Activated CD8-positive, alpha-beta T cell treated with anti-CD3 and anti-CD28 coated beads, Interleukin-2, amount 10 ng/mL, durations not matched to agents 7 days and 5 days (primary cell): ENCODE results near the gene DES. TPM values are rescaled to one million over a fixed set of nuclear protein-coding genes. Genes with fewer than 3 reads are reported as not detected.
A peak's percentile ranks its signal among the peaks of the same experiment; 100 is the strongest.

Experiments
- ATAC-seq: fragments of 150-1000 bp; cut with Tn5 transposase; one replicate; pipeline ENCODE4 v1.10.0; 2021; ENCODE audit warnings: moderate library complexity
- CTCF ChIA-PET: fragments of 350-600 bp; sonication (Branson Sonifier 250); formaldehyde crosslinking; loops from one replicate; lab custom pipeline; 2021; ENCODE audit warnings: antibody characterized with exemption; lab: Charles Lee
- POLR2A ChIA-PET: fragments of 350-600 bp; sonication (Branson Sonifier 250); formaldehyde crosslinking; loops from one replicate; lab custom pipeline; 2021; ENCODE audit warnings: antibody characterized with exemption; lab: Charles Lee
- DNase-seq: peaks from one replicate; pipeline ENCODE4 v3.0.0-alpha.2; 2020
- H3K27ac Mint-ChIP-seq: one replicate; pipeline ENCODE4 v1.8.0; 2021; ENCODE audit warnings: mild to moderate bottlenecking, mixed read lengths
- H3K27me3 Mint-ChIP-seq: one replicate; pipeline ENCODE4 v1.8.0; 2021; ENCODE audit warnings: low read depth, mixed read lengths
- H3K36me3 Mint-ChIP-seq: one replicate; pipeline ENCODE4 v1.8.0; 2021; ENCODE audit warnings: low read depth, mixed read lengths
- H3K4me1 Mint-ChIP-seq: one replicate; pipeline ENCODE4 v1.8.0; 2021; ENCODE audit warnings: low read depth, mixed read lengths
- H3K4me3 Mint-ChIP-seq: one replicate; pipeline ENCODE4 v1.8.0; 2021; ENCODE audit warnings: mild to moderate bottlenecking, mixed read lengths
- H3K9me3 Mint-ChIP-seq: one replicate; pipeline ENCODE4 v1.8.0; 2022; ENCODE audit warnings: mixed read lengths; ENCODE audit not compliant: insufficient read depth
- total RNA-seq, 2 experiments: library from RNA; stranded (reverse); gene quantifications; one replicate each; pipeline ENCODE4 v1.2.3, GENCODE V29; 2021

Gene DES
- not detected for total RNA-seq

- ATAC-seq: peak; percentile 10
- POLR2A ChIA-PET: no interaction called here
- H3K36me3 Mint-ChIP-seq: no peaks in the 10 kb centered on the region
Observed at GRCh38 chr2:219418155-219419011, at the start of gene DES. DES (plus strand) TSS chr2:219418377; CDS start chr2:219418463, 86 bp downstream.

GRCh38 chr2:219368690-219369191 lies 49.4 kb upstream of the DES start:
- DNase-seq: no peak
- POLR2A ChIA-PET: no interaction called here
- H3K27me3 Mint-ChIP-seq: no peaks in the 10 kb centered on the region

More at GRCh38 chr2:219418155-219419011, at the start of gene DES:
- Mint-ChIP-seq H3K27ac (no peak within 1 kb of the TSS), H3K4me1 (no peaks in the 10 kb centered on the region), H3K9me3 (no peaks in the 10 kb centered on the region), H3K27me3 (peaks cover 43% of the 10 kb centered on the region), H3K4me3 (no peak within 1 kb of the TSS)
- CTCF ChIA-PET: interaction anchor here (1.1 to 1.8 kb wide), 2 partner anchors 16 to 27 kb away, joined by 4 to 10 read pairs; no protein-coding TSS in a partner anchor
- no peak for DNase-seq

GRCh38 chr2:219369447-219369861 lies 48.7 kb upstream of the DES start:
- Mint-ChIP-seq H3K4me1 (no peaks in the 10 kb centered on the region), H3K4me3 (no peak overlapping the region), H3K36me3 (peaks cover 11% of the 10 kb centered on the region), H3K27ac (no peak overlapping the region), H3K9me3 (no peaks in the 10 kb centered on the region), H3K27me3 (no peaks in the 10 kb centered on the region)
- DNase-seq: no peak
- CTCF ChIA-PET: no interaction called here
- POLR2A ChIA-PET: no interaction called here
- ATAC-seq: no peak

More at GRCh38 chr2:219368690-219369191, 49.4 kb upstream of the DES start:
- ATAC-seq: no peak
- H3K4me1 Mint-ChIP-seq: no peaks in the 10 kb centered on the region
- H3K27ac Mint-ChIP-seq: no peak overlapping the region
- CTCF ChIA-PET: no interaction called here
- H3K4me3 Mint-ChIP-seq: no peak overlapping the region
- H3K36me3 Mint-ChIP-seq: peaks cover 4% of the 10 kb centered on the region
- no peaks in the 10 kb centered on the region for H3K9me3 Mint-ChIP-seq

GRCh38 chr2:219378163-219378851 lies 39.9 kb upstream of the DES start:
- POLR2A ChIA-PET: interaction anchor here (0.6 kb wide), 1 partner anchor 202 kb away, joined by 3 read pairs; the partner anchor contains the start of gene CNPPD1
- DNase-seq (no peak), ATAC-seq (no peak)
- H3K36me3 Mint-ChIP-seq: peaks cover 38% of the 10 kb centered on the region
- no peak overlapping the region for H3K27ac Mint-ChIP-seq
- H3K4me1 Mint-ChIP-seq: no peaks in the 10 kb centered on the region
- no peaks in the 10 kb centered on the region for H3K9me3 Mint-ChIP-seq
- H3K27me3 Mint-ChIP-seq: no peaks in the 10 kb centered on the region
- CTCF ChIA-PET: no interaction called here
- no peak overlapping the region for H3K4me3 Mint-ChIP-seq

GRCh38 chr2:219380926-219381325 lies 37.3 kb upstream of the DES start:
- DNase-seq (no peak), ATAC-seq (no peak)
- Mint-ChIP-seq H3K27me3 (no peaks in the 10 kb centered on the region), H3K27ac (no peak overlapping the region), H3K36me3 (peaks cover 37% of the 10 kb centered on the region), H3K4me1 (no peaks in the 10 kb centered on the region), H3K9me3 (no peaks in the 10 kb centered on the region), H3K4me3 (no peak overlapping the region)
- ChIA-PET POLR2A (no interaction called here), CTCF (no interaction called here)

- Mint-ChIP-seq H3K4me3 (no peak overlapping the region), H3K27ac (no peak overlapping the region)
Observed at GRCh38 chr2:219381448-219381847, 36.7 kb upstream of the DES start.

GRCh38 chr2:219384083-219384713 lies 34.0 kb upstream of the DES start:
- DNase-seq (no peak), ATAC-seq (no peak)
- Mint-ChIP-seq H3K36me3 (peaks cover 32% of the 10 kb centered on the region), H3K4me1 (peaks cover 18% of the 10 kb centered on the region), H3K27me3 (no peaks in the 10 kb centered on the region), H3K9me3 (no peaks in the 10 kb centered on the region), H3K27ac (no peak overlapping the region), H3K4me3 (no peak overlapping the region)
- ChIA-PET CTCF (interaction anchor here (2.1 kb wide), 1 partner anchor 89 kb away, joined by 5 read pairs; no protein-coding TSS in a partner anchor), POLR2A (no interaction called here)

More at GRCh38 chr2:219381448-219381847, 36.7 kb upstream of the DES start:
- DNase-seq: no peak
- no peak for ATAC-seq
- Mint-ChIP-seq H3K27me3 (no peaks in the 10 kb centered on the region), H3K9me3 (no peaks in the 10 kb centered on the region), H3K36me3 (peaks cover 40% of the 10 kb centered on the region), H3K4me1 (peaks cover 4% of the 10 kb centered on the region)
- POLR2A ChIA-PET: no interaction called here
- CTCF ChIA-PET: no interaction called here

GRCh38 chr2:219384859-219385258 lies 33.3 kb upstream of the DES start:
- Mint-ChIP-seq H3K4me1 (peaks cover 18% of the 10 kb centered on the region), H3K9me3 (no peaks in the 10 kb centered on the region), H3K27ac (no peak overlapping the region), H3K27me3 (no peaks in the 10 kb centered on the region), H3K4me3 (no peak overlapping the region), H3K36me3 (peaks cover 32% of the 10 kb centered on the region)
- POLR2A ChIA-PET: no interaction called here
- ATAC-seq (no peak), DNase-seq (no peak)
- CTCF ChIA-PET: interaction anchor here (2.1 kb wide), 1 partner anchor 90 kb away, joined by 5 read pairs; no protein-coding TSS in a partner anchor

GRCh38 chr2:219385958-219386520 lies 32.1 kb upstream of the DES start:
- peak overlapping the region; percentile 96 for H3K27ac Mint-ChIP-seq
- H3K4me3 Mint-ChIP-seq: peak overlapping the region; percentile 96
- H3K36me3 Mint-ChIP-seq: peaks cover 29% of the 10 kb centered on the region
- no peak for ATAC-seq
- DNase-seq: no peak
- CTCF ChIA-PET: no interaction called here
- no peaks in the 10 kb centered on the region for H3K9me3 Mint-ChIP-seq
- POLR2A ChIA-PET: no interaction called here
- H3K4me1 Mint-ChIP-seq: peaks cover 18% of the 10 kb centered on the region
- no peaks in the 10 kb centered on the region for H3K27me3 Mint-ChIP-seq

GRCh38 chr2:219386532-219387280 lies 31.5 kb upstream of the DES start:
- ATAC-seq: no peak
- Mint-ChIP-seq H3K27me3 (no peaks in the 10 kb centered on the region), H3K4me1 (peaks cover 18% of the 10 kb centered on the region), H3K36me3 (peaks cover 25% of the 10 kb centered on the region), H3K27ac (peak overlapping the region; percentile 96), H3K4me3 (peak overlapping the region; percentile 96), H3K9me3 (no peaks in the 10 kb centered on the region)
- peak; percentile 26 for DNase-seq
- POLR2A ChIA-PET: interaction anchor here (1.4 kb wide), 2 partner anchors 186 to 210 kb away, joined by 4 to 6 read pairs; partner anchors contain the start of gene CNPPD1
- CTCF ChIA-PET: interaction anchor here (2.6 to 2.7 kb wide), 2 partner anchors 92 to 155 kb away, joined by 14 to 16 read pairs; no protein-coding TSS in a partner anchor
